Kidney epithelial cell (primary cell): ENCODE results near the gene TOLLIP. TPM values are rescaled to one million over a fixed set of nuclear protein-coding genes. Genes with fewer than 3 reads are reported as not detected.

Experiments used
- DNase-seq: peaks from one replicate; pipeline ENCODE4 v3.0.0-alpha.2; 2010; ENCODE audit warnings: low read depth
- H3K27me3 ChIP-seq: 2 replicates; pipeline ENCODE4 v1.6.0; 2011; ENCODE audit warnings: low read length; ENCODE audit not compliant: control insufficient read depth, insufficient read depth
- H3K36me3 ChIP-seq: 2 replicates; pipeline ENCODE4 v1.5.1; 2011; ENCODE audit warnings: low read length; ENCODE audit not compliant: control insufficient read depth, insufficient read depth
- H3K4me3 ChIP-seq: 2 replicates; pipeline ENCODE4 v1.5.1; 2011; ENCODE audit warnings: low read depth, mild to moderate bottlenecking, control low read depth, low read length
- CTCF ChIP-seq: IDR thresholded peaks from 2 replicates; pipeline ENCODE4 v1.5.1; 2011; ENCODE audit warnings: mild to moderate bottlenecking, moderate library complexity, low read length, control low read depth, inconsistent platforms; ENCODE audit not compliant: insufficient read depth, poor library complexity, severe bottlenecking
- total RNA-seq: library from RNA; depleted of rRNA; stranded (reverse); fragments of >200 nt; gene quantifications from 2 replicates; pipeline ENCODE4 v1.2.3, GENCODE V29; 2015

Gene TOLLIP
- total RNA-seq, 1 donor from 2014 or later = 55.3 TPM

- no peak for TF ChIP-seq CTCF
- Histone ChIP-seq H3K36me3 (no peaks in the 10 kb centered on the region), H3K27me3 (no peaks in the 10 kb centered on the region), H3K4me3 (no peak overlapping the region)
- DNase-seq = no peak
Observed at GRCh38 chr11:1305063-1305495, 4.4 kb downstream of the TOLLIP start.

- DNase-seq = no peak
Observed at GRCh38 chr11:1304380-1304779, 5.1 kb downstream of the TOLLIP start.

GRCh38 chr11:1303973-1304372, 5.5 kb downstream of the TOLLIP start:
- Histone ChIP-seq H3K27me3 (no peaks in the 10 kb centered on the region), H3K4me3 (no peak overlapping the region), H3K36me3 (no peaks in the 10 kb centered on the region)
- DNase-seq = no peak
- no peak for TF ChIP-seq CTCF

More at GRCh38 chr11:1304380-1304779, 5.1 kb downstream of the TOLLIP start:
- Histone ChIP-seq H3K4me3 (no peak overlapping the region), H3K36me3 (no peaks in the 10 kb centered on the region), H3K27me3 (no peaks in the 10 kb centered on the region)
- TF ChIP-seq CTCF = no peak

- no peak overlapping the region for H3K4me3 ChIP-seq
- DNase-seq = no peak
- H3K27me3 ChIP-seq = no peaks in the 10 kb centered on the region
- H3K36me3 ChIP-seq = peaks cover under 1% of the 10 kb centered on the region
- peak; percentile 30 for TF ChIP-seq CTCF
Observed at GRCh38 chr11:1303126-1303821, 6.2 kb downstream of the TOLLIP start.

- Histone ChIP-seq H3K27me3 (no peaks in the 10 kb centered on the region), H3K4me3 (no peak overlapping the region), H3K36me3 (peaks cover 2% of the 10 kb centered on the region)
- no peak for TF ChIP-seq CTCF
- DNase-seq = no peak
Observed at GRCh38 chr11:1302461-1303125, 6.8 kb downstream of the TOLLIP start.

GRCh38 chr11:1302041-1302460, 7.4 kb downstream of the TOLLIP start:
- no peak for DNase-seq
- Histone ChIP-seq H3K36me3 (peaks cover 2% of the 10 kb centered on the region), H3K27me3 (no peaks in the 10 kb centered on the region), H3K4me3 (no peak overlapping the region)
- TF ChIP-seq CTCF = no peak
